GM12878 (cell line): ENCODE measurements around the gene CPSF3. TPM values are rescaled to one million over a fixed set of nuclear protein-coding genes. Genes with fewer than 3 reads are reported as not detected.

Experiments used
- ESRRA ChIP-seq: IDR thresholded peaks from 2 replicates; pipeline ENCODE4 v1.6.1; 2012; ENCODE audit warnings: mild to moderate bottlenecking, low read length, improper control_type of control experiment
- EZH2 ChIP-seq: IDR thresholded peaks from 2 replicates; pipeline ENCODE4 v1.6.1; 2012; ENCODE audit warnings: low read depth, mild to moderate bottlenecking, control low read depth, inconsistent platforms, low read length, borderline replicate concordance; ENCODE audit not compliant: control insufficient read depth
- HDAC2 ChIP-seq: fragments of 200-600 bp; sonication (generic); IDR thresholded peaks from 2 replicates; pipeline ENCODE4 v1.6.1; 2017
- HDGF ChIP-seq: fragments of 450-650 bp; IDR thresholded peaks from 2 replicates; pipeline ENCODE4 v1.6.1; 2016; ENCODE audit warnings: antibody characterized with exemption
- NBN ChIP-seq: fragments of 450-650 bp; IDR thresholded peaks from 2 replicates; pipeline ENCODE4 v1.6.1; 2016
- NFYA ChIP-seq: IDR thresholded peaks from 2 replicates; pipeline ENCODE4 v1.6.1; 2011; ENCODE audit warnings: low read depth, mild to moderate bottlenecking, low read length, improper control_type of control experiment, borderline replicate concordance
- SMAD5 ChIP-seq: IDR thresholded peaks from 2 replicates; pipeline ENCODE4 v1.6.1; 2016; ENCODE audit warnings: antibody characterized with exemption, low read depth
- ZNF24 ChIP-seq: fragments of 450-650 bp; IDR thresholded peaks from 2 replicates; pipeline ENCODE4 v1.6.1; 2017; ENCODE audit warnings: antibody characterized with exemption, mild to moderate bottlenecking
- polyA plus RNA-seq, 11 experiments: library from polyadenylated mRNA; depleted of rRNA in 4 of 11; unstranded in 6 of 11; stranded (reverse) in 5 of 11; fragments of >200 nt; fragmentation: Nextera tagmentation in 4 of 11; fragmentation: Illumina TruSeq in 1 of 11; extraction: Ambion mirVana in 4 of 11; extraction: Trizol in 1 of 11; gene quantifications; 1 replicate in 1 of 11; 2 replicates in 10 of 11; pipeline versions ENCODE4 v1.2.1 to v1.2.3, GENCODE V29; 2011 to 2016; ENCODE audit warnings: inconsistent platforms in 2 of 11, missing spikeins in 2 of 11, low read depth in 1 of 11
- total RNA-seq, 4 experiments: library from RNA; depleted of rRNA in 3 of 4; stranded (reverse); fragments of >200 nt in 3 of 4; fragmentation: Illumina TruSeq in 1 of 4; extraction: Trizol in 1 of 4; gene quantifications; 2 replicates each; pipeline versions ENCODE4 v1.2.1 to v1.2.3, GENCODE V29; 2013 to 2021
- TF ChIP-seq, protein P1 (sequence below): IDR thresholded peaks from 2 replicates; pipeline ENCODE4 v1.6.1; 2011; ENCODE audit warnings: borderline replicate concordance, low read depth, mild to moderate bottlenecking, moderate library complexity, mixed read lengths, low read length; ENCODE audit not compliant: insufficient read depth; ENCODE audit errors: extremely low read length
- TF ChIP-seq, protein P2 (sequence below): fragments of 450-650 bp; formaldehyde crosslinking; IDR thresholded peaks from 2 replicates; pipeline ENCODE4 v1.5.0; 2022; ENCODE audit warnings: mild to moderate bottlenecking, missing genetic modification characterization
- TF ChIP-seq, protein P3 (sequence below): fragments of 450-650 bp; IDR thresholded peaks from 2 replicates; pipeline ENCODE4 v1.6.1; 2017; ENCODE audit warnings: mild to moderate bottlenecking
- TF ChIP-seq, protein P4 (sequence below): fragments of 150-350 bp; IDR thresholded peaks from 2 replicates; pipeline ENCODE4 v1.6.1; 2014; ENCODE audit warnings: mild to moderate bottlenecking, low read depth, low read length

The CPSF3 gene
- total and polyA plus RNA-seq, 10 of the 15 experiments (the other 5 are each of a cell fraction or from before 2014, with no cell fraction given), result 34.5 to 108 (median 76.1) TPM

DNA sequence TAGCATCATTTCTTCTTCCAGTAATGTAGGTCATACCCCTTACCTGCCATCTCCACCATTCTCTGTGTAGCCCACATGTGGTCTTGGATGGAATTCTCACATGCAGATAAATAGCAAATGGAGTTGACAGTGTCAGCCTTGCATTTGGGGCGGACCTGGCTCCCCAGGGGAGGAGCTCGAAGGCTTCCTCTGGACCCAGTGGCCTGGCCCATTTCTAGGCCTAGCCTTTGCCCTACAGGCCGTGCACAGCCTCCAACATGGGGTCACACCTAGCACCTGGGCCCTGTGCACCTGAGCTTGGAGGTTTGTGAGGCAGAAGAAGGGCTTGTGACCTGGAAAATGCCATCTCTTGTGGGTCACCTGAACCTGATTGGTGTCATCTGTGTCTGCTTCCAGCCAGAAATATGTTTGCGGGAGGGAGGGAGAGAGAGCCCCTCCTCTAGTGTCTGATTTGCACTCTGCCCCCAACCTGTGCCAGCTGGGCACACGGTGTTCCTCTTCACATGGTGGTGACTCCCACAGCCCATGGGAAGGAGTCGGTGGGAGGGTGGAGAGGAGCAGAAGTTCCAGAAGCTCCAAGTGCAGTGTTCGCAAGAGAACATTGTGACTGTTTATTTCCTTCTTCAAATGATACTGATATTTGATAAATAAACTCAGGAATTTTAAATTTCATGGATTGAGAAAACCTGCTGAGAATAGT is 33.2 kb upstream of the CPSF3 start (continued):
- TF ChIP-seq, protein P1, sequence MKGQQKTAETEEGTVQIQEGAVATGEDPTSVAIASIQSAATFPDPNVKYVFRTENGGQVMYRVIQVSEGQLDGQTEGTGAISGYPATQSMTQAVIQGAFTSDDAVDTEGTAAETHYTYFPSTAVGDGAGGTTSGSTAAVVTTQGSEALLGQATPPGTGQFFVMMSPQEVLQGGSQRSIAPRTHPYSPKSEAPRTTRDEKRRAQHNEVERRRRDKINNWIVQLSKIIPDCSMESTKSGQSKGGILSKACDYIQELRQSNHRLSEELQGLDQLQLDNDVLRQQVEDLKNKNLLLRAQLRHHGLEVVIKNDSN, result no peak
- TF ChIP-seq SMAD5, result no peak
- TF ChIP-seq ESRRA, result no peak
- no peak for TF ChIP-seq EZH2
- TF ChIP-seq, protein P2, sequence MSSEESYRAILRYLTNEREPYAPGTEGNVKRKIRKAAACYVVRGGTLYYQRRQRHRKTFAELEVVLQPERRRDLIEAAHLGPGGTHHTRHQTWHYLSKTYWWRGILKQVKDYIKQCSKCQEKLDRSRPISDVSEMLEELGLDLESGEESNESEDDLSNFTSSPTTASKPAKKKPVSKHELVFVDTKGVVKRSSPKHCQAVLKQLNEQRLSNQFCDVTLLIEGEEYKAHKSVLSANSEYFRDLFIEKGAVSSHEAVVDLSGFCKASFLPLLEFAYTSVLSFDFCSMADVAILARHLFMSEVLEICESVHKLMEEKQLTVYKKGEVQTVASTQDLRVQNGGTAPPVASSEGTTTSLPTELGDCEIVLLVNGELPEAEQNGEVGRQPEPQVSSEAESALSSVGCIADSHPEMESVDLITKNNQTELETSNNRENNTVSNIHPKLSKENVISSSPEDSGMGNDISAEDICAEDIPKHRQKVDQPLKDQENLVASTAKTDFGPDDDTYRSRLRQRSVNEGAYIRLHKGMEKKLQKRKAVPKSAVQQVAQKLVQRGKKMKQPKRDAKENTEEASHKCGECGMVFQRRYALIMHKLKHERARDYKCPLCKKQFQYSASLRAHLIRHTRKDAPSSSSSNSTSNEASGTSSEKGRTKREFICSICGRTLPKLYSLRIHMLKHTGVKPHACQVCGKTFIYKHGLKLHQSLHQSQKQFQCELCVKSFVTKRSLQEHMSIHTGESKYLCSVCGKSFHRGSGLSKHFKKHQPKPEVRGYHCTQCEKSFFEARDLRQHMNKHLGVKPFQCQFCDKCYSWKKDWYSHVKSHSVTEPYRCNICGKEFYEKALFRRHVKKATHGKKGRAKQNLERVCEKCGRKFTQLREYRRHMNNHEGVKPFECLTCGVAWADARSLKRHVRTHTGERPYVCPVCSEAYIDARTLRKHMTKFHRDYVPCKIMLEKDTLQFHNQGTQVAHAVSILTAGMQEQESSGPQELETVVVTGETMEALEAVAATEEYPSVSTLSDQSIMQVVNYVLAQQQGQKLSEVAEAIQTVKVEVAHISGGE (CRISPR knock-in tag), result no peak
- TF ChIP-seq HDGF, result no peak
- TF ChIP-seq, protein P3, sequence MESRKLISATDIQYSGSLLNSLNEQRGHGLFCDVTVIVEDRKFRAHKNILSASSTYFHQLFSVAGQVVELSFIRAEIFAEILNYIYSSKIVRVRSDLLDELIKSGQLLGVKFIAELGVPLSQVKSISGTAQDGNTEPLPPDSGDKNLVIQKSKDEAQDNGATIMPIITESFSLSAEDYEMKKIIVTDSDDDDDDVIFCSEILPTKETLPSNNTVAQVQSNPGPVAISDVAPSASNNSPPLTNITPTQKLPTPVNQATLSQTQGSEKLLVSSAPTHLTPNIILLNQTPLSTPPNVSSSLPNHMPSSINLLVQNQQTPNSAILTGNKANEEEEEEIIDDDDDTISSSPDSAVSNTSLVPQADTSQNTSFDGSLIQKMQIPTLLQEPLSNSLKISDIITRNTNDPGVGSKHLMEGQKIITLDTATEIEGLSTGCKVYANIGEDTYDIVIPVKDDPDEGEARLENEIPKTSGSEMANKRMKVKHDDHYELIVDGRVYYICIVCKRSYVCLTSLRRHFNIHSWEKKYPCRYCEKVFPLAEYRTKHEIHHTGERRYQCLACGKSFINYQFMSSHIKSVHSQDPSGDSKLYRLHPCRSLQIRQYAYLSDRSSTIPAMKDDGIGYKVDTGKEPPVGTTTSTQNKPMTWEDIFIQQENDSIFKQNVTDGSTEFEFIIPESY, result no peak
- TF ChIP-seq NFYA, result no peak
- no peak for TF ChIP-seq NBN
- TF ChIP-seq HDAC2, result no peak
- no peak for TF ChIP-seq ZNF24
- TF ChIP-seq, protein P4, sequence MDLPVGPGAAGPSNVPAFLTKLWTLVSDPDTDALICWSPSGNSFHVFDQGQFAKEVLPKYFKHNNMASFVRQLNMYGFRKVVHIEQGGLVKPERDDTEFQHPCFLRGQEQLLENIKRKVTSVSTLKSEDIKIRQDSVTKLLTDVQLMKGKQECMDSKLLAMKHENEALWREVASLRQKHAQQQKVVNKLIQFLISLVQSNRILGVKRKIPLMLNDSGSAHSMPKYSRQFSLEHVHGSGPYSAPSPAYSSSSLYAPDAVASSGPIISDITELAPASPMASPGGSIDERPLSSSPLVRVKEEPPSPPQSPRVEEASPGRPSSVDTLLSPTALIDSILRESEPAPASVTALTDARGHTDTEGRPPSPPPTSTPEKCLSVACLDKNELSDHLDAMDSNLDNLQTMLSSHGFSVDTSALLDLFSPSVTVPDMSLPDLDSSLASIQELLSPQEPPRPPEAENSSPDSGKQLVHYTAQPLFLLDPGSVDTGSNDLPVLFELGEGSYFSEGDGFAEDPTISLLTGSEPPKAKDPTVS, result no peak
